Activated CD4-positive, alpha-beta T cell treated with anti-CD3 and anti-CD28 coated beads for 24 hours (primary cell): ENCODE data around the gene CCDC117.
A peak's percentile ranks its signal among the peaks of the same experiment; 100 is the strongest.

Experiments used
- DNase-seq, 2 donors: peaks; one replicate each; pipeline ENCODE4 v3.0.0-alpha.2; 2020; ENCODE audit warnings: low read depth in 2 of 2

Gene CCDC117

DNA sequence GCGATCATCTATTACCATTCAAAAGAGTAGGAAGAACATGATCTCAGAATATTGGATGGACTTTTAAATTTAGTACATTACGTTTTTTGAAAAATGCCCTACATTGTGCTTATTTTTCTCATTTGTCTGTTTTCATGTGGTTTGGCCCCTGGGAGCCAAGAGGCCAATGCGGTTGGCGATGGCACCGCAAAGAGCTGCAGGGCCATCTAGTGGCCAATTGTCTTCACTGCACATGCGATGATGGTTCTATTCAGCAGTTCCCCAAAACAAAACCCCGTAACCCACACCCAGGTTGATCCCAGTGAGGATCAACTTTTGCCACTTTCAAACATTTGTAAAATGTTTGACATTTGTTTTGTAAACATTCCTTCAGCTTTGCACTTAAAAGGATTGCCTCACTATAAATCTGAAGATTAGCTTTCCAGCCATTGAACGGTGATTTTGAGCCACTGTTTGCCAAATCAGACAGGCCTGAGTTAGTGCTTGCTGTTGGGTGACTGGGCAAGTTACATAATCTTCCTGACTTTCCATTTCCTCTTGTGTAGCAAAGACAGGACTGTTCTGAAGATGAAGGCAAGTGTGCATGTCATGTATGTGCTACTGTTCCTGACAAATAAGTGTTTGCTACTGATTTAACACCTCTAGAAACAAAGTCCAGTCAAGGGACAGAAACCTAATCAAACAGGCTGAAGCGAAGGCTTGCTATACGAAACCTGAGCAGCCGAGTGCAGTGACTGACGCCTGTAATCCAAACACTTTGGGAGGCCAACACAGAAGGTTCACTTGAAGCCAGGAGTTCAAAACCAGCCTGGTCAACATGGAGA is 57.1 kb downstream of the CCDC117 start:
- DNase-seq, result peak; percentile 60 to 64

DNA sequence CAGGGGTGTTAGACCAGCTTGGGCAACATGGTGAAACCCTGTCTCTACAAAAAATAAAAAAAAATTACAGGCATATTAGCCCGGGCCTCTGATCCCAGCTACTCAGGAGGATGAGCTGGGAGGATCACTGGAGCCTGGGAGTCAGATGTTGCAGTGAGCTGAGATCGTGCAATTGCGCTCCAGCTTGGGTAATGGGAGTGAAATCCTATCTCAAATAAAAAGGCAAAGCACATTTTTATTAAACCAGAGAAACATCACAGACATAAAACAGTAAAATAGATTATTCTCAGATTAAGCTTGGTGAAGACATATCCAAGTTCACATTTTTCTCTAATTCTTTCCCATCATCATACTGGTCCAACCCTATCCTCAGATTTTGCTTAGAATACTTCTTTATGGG is 57.9 kb downstream of the CCDC117 start:
- DNase-seq, result no peak

DNA sequence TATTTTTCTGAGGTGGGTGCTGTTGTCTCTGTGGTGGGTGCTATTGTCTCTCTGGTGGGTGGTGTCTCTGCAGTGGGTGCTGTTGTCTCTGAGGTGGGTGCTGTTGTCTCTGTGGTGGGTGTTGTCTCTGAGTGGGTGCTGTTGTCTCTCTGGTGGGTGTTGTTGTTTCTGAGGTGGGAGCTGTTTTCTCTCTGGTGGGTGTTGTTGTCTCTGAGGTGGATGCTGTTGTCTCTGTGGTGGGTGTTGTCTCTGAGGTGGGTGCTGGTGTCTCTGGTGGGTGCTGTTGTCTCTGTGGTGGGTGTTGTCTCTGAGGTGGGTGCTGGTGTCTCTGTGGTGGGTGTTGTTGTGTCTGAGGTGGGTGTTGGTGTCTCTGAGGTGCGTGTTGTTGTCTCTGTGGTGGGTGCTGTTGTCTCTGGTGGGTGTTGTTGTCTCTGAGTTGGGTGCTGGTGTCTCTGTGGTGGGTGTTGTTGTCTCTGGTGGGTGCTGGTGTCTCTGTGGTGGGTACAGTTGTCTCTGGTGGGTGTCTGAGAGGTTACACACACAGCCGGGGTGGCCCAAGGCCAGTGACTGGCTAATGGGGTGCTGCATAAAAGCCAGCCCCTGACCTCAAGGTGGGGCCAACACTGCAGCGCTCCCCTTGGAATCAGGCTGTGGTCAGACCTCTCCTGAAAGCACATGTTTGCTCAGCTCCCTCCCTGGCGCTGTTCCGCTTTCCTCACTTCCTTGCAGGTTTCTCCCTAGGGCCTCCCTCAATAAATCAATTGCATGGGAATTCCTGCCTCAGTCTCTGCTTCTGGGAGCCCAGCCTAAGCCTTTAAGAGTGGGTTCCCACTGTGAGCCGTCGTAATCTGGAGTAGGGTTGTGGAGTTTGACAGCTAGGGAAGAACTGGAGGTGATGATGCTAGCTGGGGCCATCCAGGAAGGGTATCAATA is 58.9 kb downstream of the CCDC117 start:
- DNase-seq, result no peak

DNA sequence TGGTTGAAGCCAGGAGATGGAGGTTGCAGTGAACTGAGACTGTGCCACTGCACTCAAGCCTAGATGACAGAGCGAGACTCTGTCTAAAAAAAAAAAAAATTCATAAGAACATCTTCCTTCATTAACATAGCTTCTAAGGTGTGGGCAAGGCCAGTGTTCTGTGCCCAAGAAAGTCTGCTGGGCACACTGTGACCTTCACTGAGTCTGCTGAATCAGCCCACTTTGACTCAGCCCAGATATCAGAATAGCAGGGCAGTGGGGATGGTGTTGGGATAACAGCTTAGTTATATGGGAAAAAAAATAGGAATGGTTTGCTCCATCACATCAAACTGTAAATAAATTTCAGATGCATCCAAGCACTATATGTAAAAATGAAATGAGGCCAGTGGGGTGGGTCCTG is 60.2 kb downstream of the CCDC117 start:
- no peak for DNase-seq

DNA sequence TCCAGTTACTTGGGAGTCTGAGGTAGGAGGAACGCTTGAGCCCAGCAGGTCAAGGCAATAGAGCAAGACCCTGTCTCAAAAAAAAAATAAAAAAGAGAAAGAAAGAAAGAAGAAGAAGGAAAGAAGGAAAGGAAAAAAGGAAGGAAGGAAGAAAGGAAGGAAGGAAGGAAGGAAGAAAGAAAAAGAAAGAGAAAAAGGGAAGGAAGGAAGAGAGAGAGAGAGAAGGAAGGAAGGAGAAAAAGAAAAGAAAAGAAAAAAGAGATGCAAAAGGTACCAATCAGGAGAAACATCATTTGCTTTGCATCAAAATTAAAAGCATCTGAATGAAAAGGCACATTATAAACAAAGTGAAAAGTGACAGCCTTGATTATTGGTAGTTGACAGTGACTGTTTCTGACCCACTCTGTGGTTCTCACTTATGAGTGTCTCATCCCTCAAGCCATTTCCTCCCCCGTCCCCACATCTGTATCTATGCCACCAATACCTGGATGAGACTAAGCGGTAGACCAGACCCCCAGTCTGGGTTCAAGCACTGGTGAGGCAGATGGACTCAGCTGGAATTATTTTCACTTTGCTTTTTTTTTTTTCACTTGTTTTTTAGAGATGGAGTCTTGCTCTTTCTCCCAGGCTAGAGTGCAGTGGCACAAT is 60.9 kb downstream of the CCDC117 start:
- DNase-seq, result no peak

DNA sequence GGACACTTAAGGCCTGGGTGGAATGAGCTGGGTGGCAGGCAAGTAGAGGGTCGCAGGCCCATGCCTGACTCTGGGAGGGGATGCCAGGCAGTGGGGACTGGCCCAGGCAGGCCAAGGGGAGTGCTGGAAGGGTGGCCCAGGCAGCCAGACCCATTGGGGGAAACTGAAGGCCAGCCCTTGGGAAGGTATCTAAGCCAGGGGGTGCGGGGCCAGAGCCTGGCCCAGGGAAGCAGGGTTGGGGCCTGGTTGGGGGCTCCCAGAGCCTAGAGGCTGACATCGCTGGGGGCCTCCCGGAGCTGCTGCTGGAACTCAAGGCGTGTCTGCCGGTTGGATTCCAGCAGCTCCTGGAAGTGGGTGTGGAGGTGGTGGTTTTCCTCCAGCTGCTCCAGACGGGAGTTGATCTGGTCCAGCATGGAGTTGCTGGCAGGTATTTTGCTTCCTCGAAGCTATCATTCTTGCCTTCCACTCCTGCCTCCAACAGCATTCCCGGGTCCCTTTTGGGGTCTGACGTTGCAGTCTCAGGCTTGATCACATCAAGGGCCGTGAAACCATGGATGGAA is 63.2 kb downstream of the CCDC117 start:
- no peak for DNase-seq

DNA sequence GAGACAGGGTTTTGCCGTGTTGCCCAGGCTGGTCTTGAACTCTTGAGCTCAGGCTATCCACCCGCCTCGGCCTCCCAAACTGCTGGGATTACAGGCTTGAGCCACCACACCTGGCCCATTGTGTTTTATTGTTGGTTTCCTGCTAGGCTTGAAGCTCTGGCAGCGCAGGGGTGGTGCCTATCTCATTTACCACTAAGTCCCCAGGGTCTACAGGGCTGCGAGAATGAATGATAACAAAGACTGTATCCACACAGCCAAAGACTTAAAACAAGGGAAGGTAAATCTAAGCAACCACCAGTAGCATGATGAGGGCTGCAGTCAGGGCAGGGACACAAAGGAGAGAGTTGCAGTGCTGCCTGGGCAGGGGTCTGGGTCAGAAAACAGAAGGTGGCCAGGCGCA is 65.1 kb downstream of the CCDC117 start:
- DNase-seq, result no peak
